GM11168 (cell line): Measurements from ENCODE around the gene RAB36.

Experiments
- in situ Hi-C: fragments of 300-500 bp; cut with MboI; formaldehyde crosslinking; loops from one replicate; pipeline ENCODE4 v1.12.0; 2022; ENCODE audit warnings: low sequenced_read_pairs; ENCODE audit not compliant: unreplicated experiment

The RAB36 gene

DNA sequence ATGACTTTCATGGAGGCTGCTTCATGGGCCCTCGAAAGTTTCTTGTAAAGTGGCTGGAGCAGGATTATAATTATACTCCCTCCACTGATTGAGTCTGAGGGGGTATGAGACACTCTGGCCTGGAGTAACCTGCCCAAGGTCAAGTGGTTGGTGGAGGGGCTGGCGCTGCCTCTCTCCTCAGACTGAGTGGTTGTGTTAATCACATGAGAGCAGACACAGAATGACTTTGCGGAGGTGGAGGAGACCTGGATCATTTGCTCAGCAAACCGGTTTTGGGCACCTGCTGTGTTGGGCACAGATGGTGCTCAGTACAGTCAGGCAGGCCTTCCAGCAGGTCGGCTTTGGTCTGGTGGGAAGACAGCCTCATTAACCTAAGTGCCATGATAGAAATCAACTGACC, 46.9 kb downstream of the RAB36 start:
- in situ Hi-C loops, result loop anchor here (25.0 kb wide), 1 partner anchor 195 kb away; no protein-coding TSS in a partner anchor

DNA sequence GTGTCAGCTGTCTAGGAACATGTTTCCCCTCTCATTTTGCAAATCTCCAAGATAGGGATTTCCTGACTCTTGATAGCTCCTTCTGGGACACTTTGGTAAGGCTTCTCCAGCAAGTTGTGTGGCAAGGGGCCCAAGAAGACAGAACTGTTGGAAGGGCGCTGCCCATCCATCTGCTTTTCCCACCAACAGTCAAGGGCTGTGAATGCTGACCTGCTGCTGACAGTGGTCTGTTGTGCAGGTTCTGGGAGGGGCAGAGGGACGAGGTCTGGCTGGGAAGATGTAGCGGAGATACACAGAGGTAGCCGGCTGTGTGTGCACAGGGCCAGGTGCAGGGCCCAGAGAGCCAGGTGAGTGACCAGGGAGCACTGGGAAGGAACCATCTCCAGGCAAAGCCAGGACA, 47.3 kb downstream of the RAB36 start:
- in situ Hi-C loops, result loop anchor here (25.0 kb wide), 1 partner anchor 195 kb away; no protein-coding TSS in a partner anchor

DNA sequence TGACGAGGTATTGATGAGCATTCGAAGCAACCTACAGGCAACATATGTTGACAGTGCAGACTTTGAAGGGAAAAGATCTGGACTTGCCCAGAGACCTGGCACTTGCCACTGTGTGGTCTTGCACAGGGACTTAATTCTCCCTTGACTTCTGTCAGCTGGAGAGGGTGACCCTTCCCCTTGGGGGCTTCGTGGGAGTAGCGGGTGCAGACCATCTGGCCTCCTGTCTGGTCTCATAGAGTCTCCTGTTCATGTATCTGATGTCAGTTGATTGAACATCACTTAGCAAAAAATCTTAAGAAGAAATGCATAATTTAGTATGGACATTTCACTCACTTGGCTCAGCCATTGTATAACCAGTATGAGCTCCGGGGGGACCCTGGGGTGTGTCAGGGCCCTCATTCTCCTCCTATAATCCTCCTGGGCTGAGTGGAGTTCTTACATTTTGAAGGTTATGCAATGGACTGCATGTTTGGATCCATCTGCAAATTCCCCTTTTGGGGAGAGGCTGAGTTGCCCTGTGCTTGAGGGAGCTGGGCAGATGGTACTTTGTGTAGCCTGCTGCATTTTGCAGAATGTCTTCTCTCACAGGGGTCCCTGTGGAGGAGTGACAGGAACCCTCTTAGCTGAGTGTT, 48.0 kb downstream of the RAB36 start:
- in situ Hi-C loops, result loop anchor here (25.0 kb wide), 1 partner anchor 194 kb away; no protein-coding TSS in a partner anchor

DNA sequence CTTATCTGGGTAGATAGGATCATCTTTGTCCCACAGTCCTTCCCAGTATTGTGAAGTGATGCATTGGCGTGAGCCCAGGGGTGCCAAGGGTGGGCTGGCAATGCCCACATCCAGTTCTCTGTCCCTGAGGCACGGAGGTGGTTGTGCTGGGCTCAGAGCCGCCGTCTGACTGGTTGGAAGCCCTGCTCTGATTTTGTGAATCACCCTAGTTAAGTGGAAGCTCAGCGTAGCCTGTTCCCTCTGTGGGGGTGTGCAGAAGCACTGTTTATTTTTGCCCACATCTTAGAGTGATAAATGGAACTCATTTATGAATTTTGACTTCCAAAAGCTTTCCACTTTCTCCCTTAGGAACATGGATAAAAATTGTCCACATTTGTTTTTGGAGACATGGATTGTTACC, 48.6 kb downstream of the RAB36 start:
- in situ Hi-C loops, result loop anchor here (25.0 kb wide), 1 partner anchor 193 kb away; no protein-coding TSS in a partner anchor

DNA sequence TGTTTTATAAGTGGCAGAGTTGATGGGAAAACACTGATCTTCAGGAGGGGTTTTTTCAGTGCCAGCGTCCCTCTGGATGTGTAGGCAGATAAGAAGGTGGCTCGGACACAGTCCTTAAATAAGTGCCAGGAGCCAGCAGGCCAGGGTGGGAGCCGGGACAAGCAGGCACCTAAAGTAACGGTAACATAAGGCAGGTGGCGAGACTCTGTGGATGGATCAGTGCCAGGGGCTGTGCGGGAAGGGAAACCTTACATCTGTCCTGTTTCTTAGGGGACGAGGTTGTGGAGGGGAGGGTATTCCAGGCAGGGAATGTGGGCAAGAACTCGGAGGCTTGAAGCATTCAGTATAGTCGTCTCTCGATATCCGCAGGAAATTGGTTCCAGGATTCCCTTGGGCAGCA, 50.9 kb downstream of the RAB36 start:
- in situ Hi-C loops, result loop anchor here (25.0 kb wide), 1 partner anchor 191 kb away; no protein-coding TSS in a partner anchor

DNA sequence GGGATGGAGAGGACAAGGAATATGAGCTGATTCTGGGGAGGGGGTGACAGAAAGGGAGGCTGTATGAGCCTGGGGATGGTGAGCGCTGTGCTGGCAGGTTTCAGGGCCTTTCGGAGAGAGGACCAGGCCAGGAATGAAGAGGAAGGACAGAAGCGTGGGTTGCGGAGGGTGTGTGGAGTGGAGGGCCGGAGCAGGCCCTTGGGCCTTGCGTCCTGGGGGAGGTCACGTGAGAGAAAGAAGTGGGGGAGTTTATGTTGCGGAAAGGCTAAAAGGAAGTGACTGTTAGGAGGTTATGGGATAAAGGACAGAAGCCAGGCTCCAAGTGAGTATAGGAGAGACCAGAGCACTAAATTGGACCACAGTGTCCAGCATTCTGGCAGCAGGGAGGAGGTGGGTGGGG, 52.6 kb downstream of the RAB36 start:
- in situ Hi-C loops, result loop anchor here (25.0 kb wide), 1 partner anchor 189 kb away; no protein-coding TSS in a partner anchor

DNA sequence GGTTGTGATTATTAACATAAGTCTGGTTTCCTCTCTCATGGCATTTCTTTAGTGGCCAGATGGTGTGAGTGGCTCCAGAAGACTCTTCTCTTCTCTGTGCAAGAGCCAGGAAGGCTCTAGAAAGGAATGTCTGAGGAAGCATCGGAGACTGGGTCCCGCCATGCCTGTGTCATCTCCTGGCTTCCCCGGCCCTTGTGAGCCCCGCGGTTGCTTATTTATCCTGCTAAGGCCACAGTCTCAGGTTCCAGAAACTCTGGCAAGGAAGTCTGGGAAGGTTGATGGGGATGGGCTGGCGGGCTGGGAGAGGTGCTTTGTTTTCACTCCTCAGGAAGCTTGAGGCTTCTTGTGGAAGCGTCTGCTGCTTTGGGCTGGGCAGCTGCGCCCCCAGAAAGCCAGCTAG, 53.9 kb downstream of the RAB36 start:
- in situ Hi-C loops, result loop anchor here (25.0 kb wide), 1 partner anchor 188 kb away; no protein-coding TSS in a partner anchor

DNA sequence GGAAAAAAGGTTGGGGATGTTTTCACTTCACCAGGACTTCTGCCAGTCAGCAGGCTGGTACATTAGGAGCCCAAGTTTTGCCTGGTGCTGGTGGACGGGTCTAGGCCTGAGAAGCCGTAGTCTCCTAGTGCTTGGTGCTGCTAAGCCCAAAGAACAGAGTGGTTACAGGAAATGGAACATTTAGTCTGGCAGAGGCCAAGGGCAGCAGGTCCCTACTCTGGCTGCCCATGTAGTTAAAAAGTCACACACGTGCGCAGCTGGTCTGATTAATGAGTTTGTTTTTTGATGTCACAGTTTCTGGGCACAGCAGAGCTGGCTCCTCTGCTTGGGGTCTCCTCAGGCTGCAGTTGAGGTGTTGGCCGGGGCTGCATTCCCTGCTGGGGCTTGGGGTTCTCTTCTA, 55.6 kb downstream of the RAB36 start:
- in situ Hi-C loops, result no loop called here

DNA sequence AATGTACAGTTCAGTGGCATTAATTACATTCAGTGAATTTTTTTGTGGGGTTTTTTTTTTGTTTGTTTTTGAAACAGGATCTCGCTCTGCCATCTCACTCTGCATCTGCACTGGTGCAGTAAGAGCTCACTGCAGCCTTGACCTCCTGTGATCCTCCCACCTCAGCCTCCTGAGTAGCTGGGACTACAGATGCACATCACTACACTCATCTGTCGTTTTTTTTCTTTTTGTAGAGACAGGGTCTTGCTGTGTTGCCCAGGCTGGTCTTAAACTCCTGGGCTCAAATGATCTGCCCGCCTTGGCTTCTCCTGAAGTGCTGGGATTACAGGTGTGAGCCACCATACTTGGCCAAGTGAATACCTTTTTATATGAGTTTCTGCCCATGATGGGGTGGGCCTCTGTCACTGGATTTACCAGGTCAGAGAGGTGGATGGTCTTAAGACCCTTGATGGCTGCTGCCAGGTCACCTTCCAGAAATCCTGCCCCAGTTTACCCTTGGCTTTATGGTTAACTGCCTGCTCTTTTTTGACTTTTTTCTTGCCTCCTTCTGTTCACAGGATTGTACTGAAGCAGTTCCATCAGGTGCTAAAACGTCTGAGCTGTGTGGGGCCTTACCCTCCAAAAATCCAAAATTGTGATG, 57.7 kb downstream of the RAB36 start:
- in situ Hi-C loops, result no loop called here

DNA sequence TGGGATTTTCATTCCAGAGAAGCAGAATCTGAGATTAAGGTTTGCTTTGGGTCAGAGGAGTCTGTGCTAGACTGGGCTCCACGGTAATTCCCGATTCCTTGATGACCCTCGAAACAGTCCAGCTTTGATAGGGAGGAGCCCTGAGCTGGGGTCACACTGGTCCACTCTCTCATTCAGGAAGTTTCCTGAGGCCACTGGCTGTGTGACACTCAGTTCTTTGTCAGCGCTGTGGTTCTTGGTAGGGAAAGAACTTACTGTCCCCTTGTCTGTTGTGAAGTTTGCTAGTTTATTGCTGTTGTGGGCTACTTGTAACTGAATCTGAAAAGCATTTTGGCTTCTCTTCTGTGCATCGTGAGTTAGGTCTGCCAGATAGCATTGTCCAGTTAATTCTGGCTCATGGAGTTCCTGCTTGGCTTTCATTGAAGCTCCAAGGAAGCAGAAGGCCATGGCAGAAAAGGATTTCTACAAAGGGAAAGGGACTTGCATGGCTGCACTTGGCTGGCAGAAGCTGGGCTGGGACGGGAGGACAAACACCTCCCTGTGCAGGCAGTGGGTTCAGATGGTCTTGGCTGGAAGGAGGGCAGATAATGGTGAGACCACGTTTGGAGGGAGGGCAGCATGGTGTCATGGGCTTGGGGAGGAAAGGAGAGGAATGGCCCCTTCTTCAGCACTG, 58.3 kb downstream of the RAB36 start:
- in situ Hi-C loops, result no loop called here

DNA sequence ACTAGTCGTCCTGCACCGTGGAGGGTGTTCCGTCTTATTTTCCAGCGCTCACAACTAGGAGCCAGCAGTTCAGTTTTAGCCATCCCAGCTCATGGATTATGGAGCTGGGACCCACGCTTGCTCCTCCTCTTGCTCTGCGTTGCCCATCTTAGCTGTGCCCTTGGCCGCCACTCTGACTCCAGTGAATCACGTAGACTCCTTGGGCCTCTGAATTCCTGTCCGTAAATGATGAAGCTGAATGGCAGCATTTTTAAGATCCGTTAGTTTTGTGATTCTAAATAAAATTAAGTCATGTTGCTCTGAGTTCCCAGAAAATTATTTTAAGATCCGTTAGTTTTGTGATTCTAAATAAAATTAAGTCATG, 58.8 kb downstream of the RAB36 start:
- in situ Hi-C loops, result no loop called here

DNA sequence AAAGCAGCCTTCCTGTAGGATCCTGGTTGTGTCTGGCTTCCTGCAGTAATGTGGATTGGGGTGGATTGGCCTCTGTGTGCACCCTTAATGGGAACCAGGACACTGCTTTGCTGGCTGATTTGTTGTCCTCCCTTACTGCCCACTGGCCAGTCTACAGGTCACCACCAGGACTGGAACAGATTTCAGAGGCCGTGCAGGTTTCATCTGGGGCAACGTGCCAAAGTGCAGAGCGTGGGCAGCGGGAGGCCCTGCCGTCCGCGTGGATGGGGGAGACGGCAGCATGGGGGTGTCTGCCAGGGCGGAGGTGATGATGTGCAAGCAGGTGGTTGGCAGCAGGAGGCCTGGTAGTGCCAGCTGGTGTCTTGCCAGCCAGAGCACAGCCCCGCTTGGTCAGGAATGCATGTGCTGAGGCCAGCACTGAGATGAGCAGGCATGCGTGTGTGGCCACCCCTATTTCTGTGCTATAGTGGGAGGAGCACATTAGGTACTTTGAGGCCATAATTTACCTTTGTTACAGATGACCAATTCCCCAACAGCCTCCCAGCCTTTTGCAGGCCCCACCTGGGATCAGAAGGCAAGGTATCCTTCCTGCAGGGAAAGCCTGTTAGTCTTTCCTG, 59.4 kb downstream of the RAB36 start:
- in situ Hi-C loops, result no loop called here

DNA sequence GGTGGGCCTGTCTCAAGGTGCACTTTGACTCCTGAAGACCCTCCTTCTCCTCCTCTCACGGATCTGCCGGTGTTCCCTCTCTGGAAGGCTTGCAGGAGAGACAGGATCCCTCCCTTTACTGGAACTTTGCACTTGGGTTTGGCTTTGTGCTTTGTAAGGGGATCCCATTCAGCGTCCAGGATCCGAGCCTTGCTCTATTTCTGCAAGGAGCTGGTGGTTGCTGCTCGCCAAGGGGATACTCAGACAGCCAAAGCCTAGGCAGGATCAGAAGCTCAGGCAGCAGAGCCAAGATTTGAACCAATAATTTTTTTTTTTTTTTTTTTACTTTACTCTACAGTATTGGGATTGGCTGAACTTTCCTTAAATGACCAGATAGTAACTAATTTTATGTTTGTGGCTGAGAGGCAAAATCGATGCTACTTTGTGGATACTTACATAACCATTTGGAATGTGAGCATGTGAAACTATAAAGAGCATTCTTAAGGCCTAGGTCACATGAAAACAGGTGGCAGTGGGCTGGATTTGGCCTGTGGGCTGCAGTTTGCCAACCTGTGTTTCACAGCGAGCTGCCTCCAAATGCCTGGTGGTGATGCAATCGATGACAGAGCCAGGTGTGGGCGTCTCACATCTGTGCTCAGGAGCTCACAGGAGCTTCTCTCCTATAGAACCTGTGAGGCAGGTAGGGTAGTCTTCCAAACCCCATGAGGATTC, 60.2 kb downstream of the RAB36 start:
- in situ Hi-C loops, result no loop called here

DNA sequence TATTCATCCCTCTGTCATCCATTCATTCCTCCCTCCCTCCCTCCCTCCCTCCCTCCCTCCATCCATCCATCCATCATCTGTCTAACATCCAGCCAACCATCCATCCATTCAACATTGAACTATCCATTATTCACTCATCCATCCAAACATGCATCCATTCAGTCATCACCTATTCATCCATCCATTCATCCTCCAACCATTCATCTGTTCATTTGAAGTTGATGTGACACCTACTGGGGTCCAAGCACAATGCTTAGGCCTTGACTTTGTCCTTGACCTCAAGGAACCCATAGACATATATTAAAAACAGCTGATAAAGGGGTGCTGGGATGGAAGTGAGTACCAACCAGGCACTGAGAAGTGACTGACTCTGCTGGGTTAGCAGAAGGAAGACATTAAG, 61.6 kb downstream of the RAB36 start:
- in situ Hi-C loops, result no loop called here

DNA sequence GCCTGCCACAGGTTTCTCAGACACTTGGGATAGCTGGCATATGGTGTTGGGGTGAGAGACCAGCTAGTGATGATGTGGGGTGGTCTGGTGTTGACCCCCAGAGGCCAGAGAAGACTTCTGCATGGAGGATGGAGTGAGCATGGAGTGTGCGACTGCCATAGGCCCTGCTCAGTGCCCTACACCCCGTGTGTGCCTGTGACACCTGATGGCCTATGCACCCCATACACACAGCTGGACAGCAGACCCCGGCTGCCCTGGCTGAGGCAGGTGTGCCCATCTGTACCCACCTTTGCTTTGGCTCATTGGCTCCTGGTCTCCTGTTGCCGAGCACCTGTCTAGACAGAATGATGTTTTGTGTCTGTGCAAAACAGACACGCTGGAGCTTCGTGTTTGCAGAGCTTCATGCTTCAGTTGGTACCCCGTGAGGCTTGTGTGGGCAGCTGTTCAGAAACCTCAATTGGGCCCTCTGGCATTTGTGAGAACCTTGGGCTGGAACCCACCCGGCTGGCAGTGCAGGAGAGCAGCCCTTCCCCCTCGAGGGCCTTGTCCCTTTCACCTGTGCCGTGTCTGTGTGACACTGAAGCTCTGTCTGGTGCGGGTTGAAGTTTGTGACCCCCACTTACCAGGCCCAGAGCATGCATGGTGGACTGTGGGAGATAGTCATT, 62.6 kb downstream of the RAB36 start:
- in situ Hi-C loops, result no loop called here

DNA sequence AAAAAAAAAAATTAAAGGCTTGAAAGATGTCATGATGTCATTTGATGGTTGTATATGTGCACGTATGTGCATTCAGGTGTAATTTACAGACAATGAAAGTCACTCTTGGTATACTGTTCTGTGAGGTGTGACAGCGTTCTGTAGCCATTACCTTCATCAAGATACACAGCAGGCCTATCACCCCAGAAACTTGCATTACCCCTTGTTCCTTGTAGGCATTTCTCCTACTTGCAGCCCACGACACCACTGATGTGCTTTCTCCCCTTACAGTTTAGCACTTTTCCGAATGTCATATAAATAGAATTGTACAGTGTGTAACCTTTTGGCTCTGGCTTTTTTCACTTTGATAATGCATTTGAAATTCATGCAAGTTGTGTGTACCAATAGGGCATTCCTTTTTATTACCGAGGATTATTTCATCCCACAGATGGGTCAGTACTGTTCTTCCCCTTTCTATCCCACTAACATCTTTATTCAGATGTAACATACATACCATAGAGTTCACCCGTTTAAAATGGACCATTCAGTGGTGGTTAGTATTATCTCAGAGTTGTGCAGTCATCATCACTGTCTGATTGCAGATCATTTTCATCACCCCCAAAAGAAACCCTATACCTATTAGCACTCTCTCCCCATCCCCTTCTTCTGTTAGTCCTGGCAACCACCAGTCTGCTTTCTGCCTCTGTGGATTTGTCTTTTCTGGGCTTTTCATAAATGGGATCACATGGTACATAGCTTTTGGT, 65.3 kb downstream of the RAB36 start:
- in situ Hi-C loops, result no loop called here

DNA sequence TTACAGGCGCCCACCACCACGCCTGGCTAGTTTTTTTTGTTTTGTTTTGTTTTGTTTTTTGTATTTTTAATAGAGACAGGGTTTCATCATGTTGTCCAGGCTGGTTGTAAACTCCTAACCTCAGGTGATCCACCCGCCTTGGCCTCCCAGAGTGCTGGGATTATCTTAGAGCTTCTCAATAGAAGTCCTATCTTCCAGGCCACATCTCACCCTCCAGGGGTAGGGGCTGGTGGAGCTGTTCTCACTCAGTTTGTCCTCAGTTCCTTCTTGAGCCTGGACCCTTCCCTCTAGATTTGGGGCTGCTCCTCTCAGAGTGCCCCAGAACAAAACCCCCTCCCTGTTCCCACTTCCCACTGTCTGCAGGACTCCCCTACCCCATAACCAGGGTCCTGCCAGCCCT, 66.3 kb downstream of the RAB36 start:
- in situ Hi-C loops, result no loop called here

DNA sequence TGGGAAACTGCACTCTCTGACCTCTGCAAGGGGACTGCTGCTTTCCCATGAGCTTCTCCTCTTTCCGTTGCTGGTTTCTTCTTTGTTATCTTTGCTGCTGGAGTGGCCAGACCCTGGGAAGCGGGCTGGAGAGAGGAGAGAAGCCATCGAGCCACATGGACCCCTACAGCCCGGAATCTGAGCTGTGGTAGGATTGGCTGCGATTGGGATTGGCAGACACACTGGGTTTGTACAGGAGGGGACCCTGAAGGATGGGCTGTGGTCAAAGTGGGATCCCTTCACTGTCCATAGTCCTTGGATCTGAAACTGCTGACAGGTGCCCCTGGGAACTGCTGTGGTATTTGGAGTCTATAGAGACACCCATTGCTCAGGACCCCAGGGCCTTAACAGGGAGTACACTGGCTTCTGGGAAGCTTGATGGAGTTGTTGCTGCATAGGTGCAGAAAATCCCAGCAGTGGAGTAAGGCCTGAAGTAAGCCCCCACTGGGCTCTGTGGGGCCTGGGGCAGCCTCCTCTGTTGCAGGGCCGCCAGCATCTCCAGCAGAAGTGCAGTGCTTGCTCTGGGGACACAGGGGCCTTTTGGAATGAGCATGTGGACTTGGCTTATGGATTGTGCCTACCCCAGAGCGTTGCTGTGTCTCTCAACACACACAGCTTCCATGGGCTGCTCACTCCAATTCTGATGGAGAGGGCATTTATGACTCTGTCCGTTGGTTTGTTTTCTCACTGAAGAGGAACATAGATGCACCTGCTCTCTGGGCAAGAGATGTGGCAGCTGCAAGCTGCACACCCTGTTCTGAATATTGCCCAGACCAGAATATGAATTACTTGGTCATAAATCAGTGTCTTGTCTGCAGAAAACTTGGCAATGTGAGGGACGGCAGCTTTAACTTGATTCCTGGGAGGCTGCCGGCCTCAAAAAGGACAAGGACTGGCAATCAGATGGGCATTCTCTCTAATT, 67.1 kb downstream of the RAB36 start:
- in situ Hi-C loops, result no loop called here
